LoVo (cell line): ENCODE results near the gene ATP8B2.
"Not testable (repeated sequence)": the region's sequence is repeated elsewhere in the genome, so short reads cannot be mapped to it uniquely, and the experiment has no call there.

Experiments used
- DNase-seq: peaks from one replicate; pipeline ENCODE4 v3.0.0-alpha.2; 2016; ENCODE audit warnings: low spot score

Gene ATP8B2

GRCh38 chr1:154323493-154323892 lies 1.8 kb upstream of the ATP8B2 start:
- no peak for DNase-seq

- no peak for DNase-seq
Observed at GRCh38 chr1:154324241-154324640, 1.1 kb upstream of the ATP8B2 start.

- DNase-seq = no peak
Observed at GRCh38 chr1:154325583-154326545, 539 bp downstream of the ATP8B2 start.

- peak; percentile 20 for DNase-seq
Observed at GRCh38 chr1:154326546-154327465, 1.5 kb downstream of the ATP8B2 start.

- DNase-seq = no peak
Observed at GRCh38 chr1:154327466-154328317, 2.4 kb downstream of the ATP8B2 start.

GRCh38 chr1:154328318-154329151 lies 3.2 kb downstream of the ATP8B2 start:
- DNase-seq = peak; percentile 50

GRCh38 chr1:154329152-154329521 lies 3.8 kb downstream of the ATP8B2 start:
- no peak for DNase-seq

GRCh38 chr1:154329551-154330131 lies 4.3 kb downstream of the ATP8B2 start:
- no peak for DNase-seq

- DNase-seq = no peak
Observed at GRCh38 chr1:154330669-154331068, 5.3 kb downstream of the ATP8B2 start.

GRCh38 chr1:154334079-154335024 lies 9.0 kb downstream of the ATP8B2 start:
- no peak for DNase-seq

- DNase-seq = peak; percentile 77
Observed at GRCh38 chr1:154335025-154335714, 9.8 kb downstream of the ATP8B2 start.

- DNase-seq = no peak
Observed at GRCh38 chr1:154337253-154337894, 12.0 kb downstream of the ATP8B2 start.

GRCh38 chr1:154338875-154339274 lies 13.6 kb downstream of the ATP8B2 start:
- DNase-seq = no peak

- DNase-seq = not testable (repeated sequence)
Observed at GRCh38 chr1:154341366-154341765, 16.0 kb downstream of the ATP8B2 start.

- no peak for DNase-seq
Observed at GRCh38 chr1:154342132-154342531, 16.8 kb downstream of the ATP8B2 start.

- DNase-seq = no peak
Observed at GRCh38 chr1:154342836-154343472, 17.6 kb downstream of the ATP8B2 start.

GRCh38 chr1:154344977-154345837 lies 19.9 kb downstream of the ATP8B2 start:
- DNase-seq = no peak
